CD14-positive monocyte (primary cell): ENCODE measurements around the gene ZNF367. TPM values are rescaled to one million over a fixed set of nuclear protein-coding genes. Genes with fewer than 3 reads are reported as not detected.

Experiments
- DNase-seq, 3 donors: peaks; one replicate each; pipeline ENCODE4 v3.0.0-alpha.2; 2011 to 2022
- H2AFZ ChIP-seq: 2 replicates; pipeline ENCODE4 v1.6.0; 2012; ENCODE audit warnings: mild to moderate bottlenecking, low read depth, low read length, inconsistent platforms; ENCODE audit not compliant: insufficient read depth, poor library complexity, severe bottlenecking
- H3K27ac ChIP-seq, 2 donors: 1 replicate in 1 of 2; 2 replicates in 1 of 2; pipeline ENCODE4 v1.5.1; 2012 to 2013; ENCODE audit warnings: low read length in 2 of 2, control low read depth in 1 of 2, inconsistent platforms in 1 of 2, low read depth in 1 of 2, mild to moderate bottlenecking in 1 of 2
- H3K27me3 ChIP-seq, 2 donors: one replicate each; pipeline versions ENCODE4 v1.6.0 to v1.6.1; 2011 to 2013; ENCODE audit warnings: low read length in 2 of 2; ENCODE audit not compliant: control insufficient read depth in 2 of 2, insufficient read depth in 2 of 2
- H3K36me3 ChIP-seq, 2 donors: replicated peaks in 1 of 2; 1 replicate in 1 of 2; 2 replicates in 1 of 2; pipeline versions ENCODE4 v1.5.1 to v1.6.1; 2012 to 2013; ENCODE audit warnings: low read length in 2 of 2, control low read depth in 1 of 2, inconsistent platforms in 1 of 2, mild to moderate bottlenecking in 1 of 2; ENCODE audit not compliant: insufficient read depth in 2 of 2, control insufficient read depth in 1 of 2
- H3K4me1 ChIP-seq, 2 donors: 1 replicate in 1 of 2; 2 replicates in 1 of 2; pipeline versions ENCODE4 v1.5.1 to v1.6.1; 2012 to 2013; ENCODE audit warnings: low read length in 2 of 2, control low read depth in 1 of 2, inconsistent platforms in 1 of 2, mild to moderate bottlenecking in 1 of 2, moderate library complexity in 1 of 2; ENCODE audit not compliant: insufficient read depth in 2 of 2, control insufficient read depth in 1 of 2
- H3K4me2 ChIP-seq: replicated peaks from 2 replicates; pipeline ENCODE3; 2012; ENCODE audit warnings: low read length, moderate library complexity, mild to moderate bottlenecking; ENCODE audit not compliant: poor library complexity, severe bottlenecking; ENCODE audit errors: extremely low read depth
- H3K4me3 ChIP-seq, 3 experiments: fragments of 200-600 bp in 1 of 3; sonication (generic) in 1 of 3; replicated peaks in 1 of 3; 1 replicate in 2 of 3; 2 replicates in 1 of 3; pipeline ENCODE4 v1.5.1; 2011 to 2013; ENCODE audit warnings: low read length in 3 of 3, mild to moderate bottlenecking in 3 of 3, control low read depth in 2 of 3, low read depth in 2 of 3, inconsistent platforms in 1 of 3, moderate library complexity in 1 of 3
- H3K79me2 ChIP-seq: 2 replicates; pipeline ENCODE4 v1.6.0; 2012; ENCODE audit warnings: mild to moderate bottlenecking, control low read depth, inconsistent platforms, low read length, moderate library complexity; ENCODE audit not compliant: insufficient read depth
- H3K9ac ChIP-seq: 2 replicates; pipeline ENCODE4 v1.6.0; 2017; ENCODE audit warnings: low read length, mild to moderate bottlenecking; ENCODE audit not compliant: insufficient read depth, poor library complexity, severe bottlenecking
- H3K9me3 ChIP-seq, 2 donors: replicated peaks in 1 of 2; 1 replicate in 1 of 2; 2 replicates in 1 of 2; pipeline versions ENCODE4 v1.5.1 to v1.6.1; 2012 to 2013; ENCODE audit warnings: low read length in 2 of 2, control low read depth in 1 of 2; ENCODE audit not compliant: control insufficient read depth in 1 of 2, insufficient read depth in 1 of 2
- H4K20me1 ChIP-seq: 2 replicates; pipeline ENCODE4 v1.6.0; 2012; ENCODE audit warnings: mild to moderate bottlenecking, low read length, control low read depth, moderate library complexity; ENCODE audit not compliant: insufficient read depth
- H3K27ac Mint-ChIP-seq, 7 donors: one replicate each; pipeline ENCODE4 v1.8.0; 2020; ENCODE audit warnings: mild to moderate bottlenecking in 7 of 7, mixed read lengths in 7 of 7, moderate library complexity in 6 of 7, inconsistent platforms in 2 of 7
- H3K27me3 Mint-ChIP-seq, 3 donors: one replicate each; pipeline ENCODE4 v1.8.0; 2021 to 2022; ENCODE audit warnings: low read depth in 3 of 3, mild to moderate bottlenecking in 3 of 3, mixed read lengths in 3 of 3, moderate library complexity in 3 of 3, inconsistent platforms in 1 of 3
- H3K36me3 Mint-ChIP-seq, 2 donors: one replicate each; pipeline ENCODE4 v1.8.0; 2020; ENCODE audit warnings: mixed read lengths in 2 of 2, inconsistent platforms in 1 of 2, mild to moderate bottlenecking in 1 of 2
- H3K4me1 Mint-ChIP-seq: one replicate; pipeline ENCODE4 v1.8.0; 2020; ENCODE audit warnings: mild to moderate bottlenecking, mixed read lengths
- H3K4me3 Mint-ChIP-seq, 2 donors: one replicate each; pipeline ENCODE4 v1.8.0; 2020; ENCODE audit warnings: mild to moderate bottlenecking in 2 of 2, mixed read lengths in 2 of 2, moderate library complexity in 1 of 2
- H3K9me3 Mint-ChIP-seq, 7 donors: one replicate each; pipeline ENCODE4 v1.8.0; 2020 to 2022; ENCODE audit warnings: mixed read lengths in 7 of 7, mild to moderate bottlenecking in 6 of 7, moderate library complexity in 6 of 7, inconsistent platforms in 2 of 7
- CTCF ChIP-seq: fragments of 200-600 bp; IDR thresholded peaks from one replicate; pipeline ENCODE4 v1.8.0; 2022; ENCODE audit warnings: antibody characterized with exemption, mild to moderate bottlenecking
- WGBS: methylation state at CpG from one replicate; pipeline ENCODE4 v1.1.5; 2013; ENCODE audit warnings: missing lambda C conversion rate; ENCODE audit not compliant: insufficient coverage; 5-methylcytosine and 5-hydroxymethylcytosine counted together
- intact Hi-C, 2 donors: fragments of 100-400 bp; cut with micrococcal nuclease; formaldehyde crosslinking; loops; one replicate each; pipeline versions ENCODE4 v1.15.0 to v1.15.1; 2023
- polyA plus RNA-seq, 3 donors: library from polyadenylated mRNA; depleted of rRNA in 1 of 3; unstranded in 2 of 3; stranded (reverse) in 1 of 3; fragments of 300-500 nt in 2 of 3; fragments of >200 nt in 1 of 3; fragmentation: Illumina TruSeq in 2 of 3; gene quantifications; 1 replicate in 2 of 3; 2 replicates in 1 of 3; pipeline ENCODE4 v1.2.3, GENCODE V29; 2012 to 2021

ZNF367 gene
- polyA plus RNA-seq, 3 donors = 0.08 to 0.21 TPM; not detected in 1

GRCh38 chr9:96423985-96424336 is 5.8 kb upstream of the ZNF367 start:
- Mint-ChIP-seq H3K27me3 (peaks cover 0 to 8% (median 0%) of the 10 kb centered on the region in 3 donors), H3K9me3 (peaks cover 0 to 4% (median 0%) of the 10 kb centered on the region in 7 donors), H3K36me3 (no peaks in the 10 kb centered on the region), H3K4me1 (peaks cover 30% of the 10 kb centered on the region), H3K4me3 (no peak overlapping the region), H3K27ac (no peak overlapping the region)
- no peak for DNase-seq
- H3K9ac ChIP-seq = no peak overlapping the region
- H3K4me3 ChIP-seq = no peak overlapping the region
- intact Hi-C loops = loop anchor here in 1 of 2 donors (10.0 kb wide), 1 partner anchor 1699 kb away; the partner anchor contains the start of gene AOPEP
- no peaks in the 10 kb centered on the region for H3K36me3 ChIP-seq
- no peak overlapping the region for H3K4me2 ChIP-seq
- no peaks in the 10 kb centered on the region for H3K9me3 ChIP-seq
- 92% methylated on average over 2 of the region's 6 CpGs for WGBS
- H3K27me3 ChIP-seq = no peaks in the 10 kb centered on the region
- no peak overlapping the region for H3K27ac ChIP-seq
- no peak overlapping the region for H2AFZ ChIP-seq
- peaks cover 23 to 24% of the 10 kb centered on the region in 2 donors for H3K4me1 ChIP-seq
- H3K79me2 ChIP-seq = no peaks in the 10 kb centered on the region
- no peak for TF ChIP-seq CTCF
- H4K20me1 ChIP-seq = no peaks in the 10 kb centered on the region

- no peak overlapping the region for H3K27ac ChIP-seq
- no peak for DNase-seq
- no peak overlapping the region for H3K27ac Mint-ChIP-seq
These were observed 5.3 kb upstream of the ZNF367 start for GRCh38 chr9:96423322-96423984.

More at GRCh38 chr9:96423322-96423984, 5.3 kb upstream of the ZNF367 start:
- Histone ChIP-seq H3K4me2 (no peak overlapping the region), H3K36me3 (no peaks in the 10 kb centered on the region), H3K27me3 (no peaks in the 10 kb centered on the region), H3K9ac (no peak overlapping the region), H3K79me2 (no peaks in the 10 kb centered on the region), H3K9me3 (no peaks in the 10 kb centered on the region), H3K4me3 (no peak overlapping the region), H2AFZ (no peak overlapping the region), H3K4me1 (peaks cover 23 to 24% of the 10 kb centered on the region in 2 donors), H4K20me1 (no peaks in the 10 kb centered on the region)
- no peak for TF ChIP-seq CTCF
- no peaks in the 10 kb centered on the region for H3K36me3 Mint-ChIP-seq
- no peak overlapping the region for H3K4me3 Mint-ChIP-seq
- 98% methylated on average over 6 of the region's 8 CpGs for WGBS
- peaks cover 30% of the 10 kb centered on the region for H3K4me1 Mint-ChIP-seq
- peaks cover 0 to 4% (median 0%) of the 10 kb centered on the region in 7 donors for H3K9me3 Mint-ChIP-seq
- peaks cover 0 to 8% (median 0%) of the 10 kb centered on the region in 3 donors for H3K27me3 Mint-ChIP-seq
- intact Hi-C loops = loop anchor here in 1 of 2 donors (10.0 kb wide), 1 partner anchor 1699 kb away; the partner anchor contains the start of gene AOPEP
